RKO (cell line): ENCODE measurements around the gene CCL28.
A peak's percentile ranks its signal among the peaks of the same experiment; 100 is the strongest.
"Not testable (repeated sequence)": the region's sequence is repeated elsewhere in the genome, so short reads cannot be mapped to it uniquely, and the experiment has no call there.

Experiments used
- DNase-seq: peaks from one replicate; pipeline ENCODE4 v3.0.0-alpha.2; 2016; ENCODE audit warnings: low spot score

Gene CCL28, protein sequence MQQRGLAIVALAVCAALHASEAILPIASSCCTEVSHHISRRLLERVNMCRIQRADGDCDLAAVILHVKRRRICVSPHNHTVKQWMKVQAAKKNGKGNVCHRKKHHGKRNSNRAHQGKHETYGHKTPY

DNA sequence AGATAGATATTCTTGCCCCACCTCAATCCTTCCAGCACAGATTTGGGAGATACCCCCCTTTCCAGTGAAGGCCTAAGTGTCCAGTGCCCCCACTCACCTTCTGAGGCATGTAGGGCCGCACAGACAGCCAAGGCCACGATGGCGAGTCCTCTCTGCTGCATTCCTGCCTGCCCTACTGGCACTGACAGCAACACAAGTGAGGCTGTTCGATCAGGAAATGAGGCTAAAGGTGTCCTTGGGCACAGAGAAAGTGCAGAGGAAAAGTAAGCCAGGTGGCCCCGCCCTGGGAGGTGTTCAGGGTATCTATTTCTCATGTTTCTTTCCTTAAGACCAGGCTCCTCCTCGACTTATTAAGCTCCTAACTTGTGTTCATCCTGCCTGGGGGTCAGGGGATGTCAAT, at the start of gene CCL28:
Gene CCL28 (minus strand): TSS at position 236 of the 400 bp plus-strand sequence. CDS start 75 bp downstream, at position 161.
- DNase-seq = no peak

DNA sequence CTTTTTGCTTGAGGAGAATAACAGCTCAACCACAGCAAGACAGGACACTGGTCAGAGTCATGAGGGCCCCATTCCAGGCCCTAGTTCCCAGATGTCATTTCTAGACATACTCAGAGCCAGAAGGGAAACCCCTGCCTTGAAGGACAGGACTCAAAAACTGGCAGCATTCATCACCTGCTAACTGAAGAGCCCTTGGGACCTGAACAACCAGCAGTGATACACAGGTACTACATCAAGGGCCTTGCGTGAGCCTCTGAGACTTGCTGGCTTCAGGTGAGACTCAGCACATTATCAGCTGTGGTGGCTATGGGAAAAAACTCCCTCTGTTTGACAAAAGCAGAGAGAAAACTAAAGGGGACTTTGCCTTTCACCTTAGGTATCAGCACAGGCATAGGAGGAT, 48.9 kb upstream of the CCL28 start:
- no peak for DNase-seq

DNA sequence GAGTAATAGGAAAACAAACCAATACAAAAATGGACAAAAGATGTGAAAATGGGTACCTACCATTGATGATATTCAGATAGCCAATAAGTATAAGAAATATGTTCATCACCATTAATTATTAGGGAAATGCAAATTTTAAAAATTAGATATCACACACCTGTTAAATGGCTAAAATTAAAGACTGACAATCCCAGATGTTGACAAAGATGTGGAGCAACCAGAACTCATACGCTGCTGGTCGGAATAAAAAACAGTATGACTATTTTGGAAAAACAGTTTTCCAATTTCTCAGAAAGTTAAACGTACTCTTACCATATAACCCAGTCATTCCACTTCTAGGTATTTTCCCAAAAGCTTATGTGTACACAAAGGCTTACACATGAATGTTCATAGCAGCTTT, 44.4 kb upstream of the CCL28 start:
- no peak for DNase-seq

DNA sequence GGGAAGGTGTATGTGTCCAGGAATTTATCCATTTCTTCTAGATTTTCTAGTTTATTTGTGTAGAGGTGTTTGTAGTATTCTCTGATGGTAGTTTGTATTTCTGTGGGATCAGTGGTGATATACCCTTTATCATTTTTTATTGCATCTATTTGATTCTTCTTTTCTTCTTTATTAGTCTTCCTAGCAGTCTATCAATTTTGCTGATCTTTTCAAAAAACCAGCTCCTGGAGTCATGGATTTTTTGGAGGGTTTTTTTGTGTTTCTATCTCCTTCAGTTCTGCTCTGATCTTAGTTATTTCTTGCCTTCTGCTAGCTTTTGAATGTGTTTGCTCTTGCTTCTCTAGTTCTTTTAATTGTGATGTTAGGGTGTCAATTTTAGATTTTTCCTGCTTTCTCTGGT, 29.4 kb upstream of the CCL28 start:
- DNase-seq = not testable (repeated sequence)

DNA sequence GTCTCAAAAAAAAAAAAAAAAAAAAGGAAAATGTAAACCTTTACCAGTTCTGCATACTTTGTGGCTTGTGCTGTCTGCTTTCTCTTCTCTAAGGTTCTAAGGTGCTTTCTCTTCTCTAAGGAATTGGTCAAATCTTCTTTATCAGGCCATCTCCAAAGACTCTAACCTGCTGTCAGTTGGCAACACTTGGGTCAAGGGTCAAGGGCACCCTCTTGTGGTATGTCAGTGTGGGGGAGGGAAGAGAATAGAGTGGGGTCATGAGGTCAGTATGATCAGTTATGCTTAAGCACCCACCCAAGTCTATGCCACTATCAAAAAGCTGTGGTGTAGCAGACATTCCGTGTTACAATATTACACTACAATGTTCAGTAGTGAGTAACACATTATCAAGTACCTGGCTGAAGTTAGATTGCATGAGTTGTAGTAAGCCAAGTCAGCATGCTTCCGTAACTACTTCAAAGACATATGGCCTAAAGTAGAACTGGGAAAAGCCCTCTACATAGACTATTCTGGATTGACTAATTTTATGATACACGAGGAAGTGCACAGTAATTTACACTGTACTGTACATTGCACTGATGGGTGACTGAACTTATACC, 25.0 kb upstream of the CCL28 start:
- DNase-seq = no peak

DNA sequence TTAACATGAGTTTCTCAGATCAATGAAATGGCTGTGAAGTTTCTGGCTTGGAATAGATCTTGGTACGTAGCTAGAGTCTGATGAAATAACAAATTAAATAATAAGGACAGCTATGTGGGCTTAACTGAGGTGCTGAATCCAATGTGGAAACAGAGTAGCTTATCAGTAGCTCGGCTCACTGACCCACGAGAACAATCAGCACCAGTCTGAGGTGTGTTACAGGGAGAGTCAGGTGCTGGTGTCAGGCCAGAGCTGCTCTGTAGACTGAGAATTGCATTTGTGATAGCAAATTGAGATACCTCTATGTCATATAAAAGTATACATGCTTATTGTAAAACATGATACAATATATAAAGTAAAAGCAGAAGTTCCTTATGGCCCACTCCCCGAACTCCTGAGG, 21.2 kb upstream of the CCL28 start:
- no peak for DNase-seq

DNA sequence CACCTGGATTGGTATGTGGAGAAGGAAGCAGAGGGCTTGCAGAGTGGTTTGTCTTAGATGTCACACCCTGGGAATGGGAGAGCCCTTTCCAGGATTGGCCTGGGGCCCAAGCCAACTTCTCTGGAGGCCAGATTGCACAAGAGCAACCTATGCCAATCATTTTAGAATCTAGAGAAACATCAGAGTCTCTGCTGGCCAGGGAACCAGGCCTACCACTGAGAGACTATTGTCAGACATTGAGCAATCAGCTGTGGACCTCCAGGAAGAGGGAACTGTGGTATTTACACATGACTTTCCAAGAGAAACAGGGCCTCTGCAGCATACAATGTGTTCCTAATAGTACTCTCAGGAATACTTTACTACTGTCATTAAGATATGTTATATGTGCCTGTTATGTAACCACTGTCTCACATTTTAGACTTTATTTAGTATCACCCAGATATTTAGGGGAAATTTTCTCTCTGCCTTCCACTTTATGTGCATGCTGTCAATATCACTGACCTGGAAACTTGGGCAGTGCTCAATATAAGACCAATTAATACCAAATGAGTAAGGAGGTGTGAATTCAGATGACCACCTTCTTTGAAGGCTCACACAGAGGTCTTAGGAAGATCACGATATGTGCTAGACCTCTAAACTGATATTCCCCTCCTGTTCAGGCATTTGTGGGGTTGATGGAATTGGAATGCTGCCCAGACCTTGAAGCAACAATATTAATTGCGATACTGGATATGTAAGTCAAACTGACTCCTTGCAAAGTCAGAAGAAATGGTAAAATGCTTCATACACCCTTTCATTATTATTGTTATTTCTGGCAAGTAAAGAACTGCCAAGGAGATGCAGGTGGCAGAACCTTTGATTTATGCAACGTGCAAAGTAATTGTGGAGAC, 20.5 kb upstream of the CCL28 start:
- no peak for DNase-seq

DNA sequence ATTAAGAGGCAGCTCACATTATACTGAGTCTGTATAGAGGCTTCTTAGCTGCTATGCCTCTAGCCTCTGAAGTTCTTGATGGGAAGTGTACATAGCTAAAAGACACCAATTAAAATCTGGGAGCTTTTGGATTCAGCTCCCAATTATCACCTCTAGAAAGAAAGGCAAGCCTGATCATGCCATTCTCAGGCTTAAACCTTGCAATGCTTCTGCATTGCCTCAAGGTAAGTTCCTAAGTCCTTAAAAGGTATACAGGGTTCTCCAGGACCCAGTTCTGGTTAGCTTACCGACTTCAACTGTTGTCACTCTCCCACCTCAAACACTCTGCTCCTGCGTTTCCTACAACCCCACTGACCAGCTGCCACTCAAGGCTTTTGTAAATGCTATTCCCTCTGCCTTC, 17.5 kb upstream of the CCL28 start:
- DNase-seq = no peak

DNA sequence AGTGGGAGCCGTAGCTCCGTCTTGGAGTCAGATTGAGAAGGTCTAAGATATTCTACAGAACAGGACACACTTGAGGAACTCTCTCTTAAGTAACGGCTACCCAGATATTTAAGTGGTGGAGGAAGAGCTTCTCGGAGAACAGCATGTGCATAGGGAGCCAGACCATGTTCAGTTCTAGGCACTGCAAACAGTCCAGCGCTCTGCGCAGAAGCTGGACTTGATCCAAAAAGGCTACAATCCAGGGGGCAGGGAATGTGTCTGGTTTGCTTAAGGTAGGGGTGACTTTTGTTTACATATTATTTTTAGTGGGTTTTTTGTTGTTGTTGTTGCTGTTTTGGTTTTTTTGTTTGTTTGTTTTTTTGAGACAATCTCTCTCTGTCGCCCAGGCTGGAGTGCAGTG, 16.8 kb upstream of the CCL28 start:
- DNase-seq = no peak

DNA sequence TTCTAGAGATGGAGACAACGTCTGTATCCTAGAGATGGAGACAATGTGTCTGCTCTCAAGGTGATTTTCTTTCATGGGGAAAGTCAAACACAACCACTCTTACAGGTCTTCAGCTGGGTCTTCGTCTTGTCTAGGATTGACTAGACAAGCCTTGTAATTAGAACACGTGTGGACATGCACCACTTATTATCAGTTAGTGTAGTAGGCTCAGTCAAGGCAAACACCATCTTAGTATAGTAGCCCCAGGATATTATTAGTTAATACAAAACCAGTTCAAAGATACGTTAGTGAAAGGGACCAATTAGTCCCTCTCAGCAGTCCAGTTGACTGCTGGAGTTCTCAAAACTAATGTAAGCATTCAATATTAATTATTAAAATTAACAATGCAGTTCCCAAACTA, 15.1 kb upstream of the CCL28 start:
- no peak for DNase-seq

DNA sequence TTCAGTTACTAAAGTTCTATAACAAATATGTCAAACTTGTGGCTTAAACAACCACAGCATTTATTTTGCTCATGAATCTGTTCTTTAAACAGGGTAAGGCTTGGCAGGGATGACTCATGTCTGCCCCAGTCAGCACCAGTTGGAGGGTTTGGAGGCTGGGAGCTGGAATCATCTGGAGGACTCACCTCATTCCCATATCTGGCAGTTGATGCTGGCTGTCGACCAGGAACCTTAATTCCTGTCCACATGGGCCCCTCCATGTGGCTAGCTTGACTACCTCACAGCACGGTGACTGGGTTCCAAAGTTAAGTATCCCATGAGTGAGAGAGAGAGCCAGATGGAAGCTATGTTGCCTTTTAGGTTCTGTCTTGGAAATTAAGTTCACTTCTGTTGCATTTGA, 13.8 kb upstream of the CCL28 start:
- peak; percentile 26 for DNase-seq

DNA sequence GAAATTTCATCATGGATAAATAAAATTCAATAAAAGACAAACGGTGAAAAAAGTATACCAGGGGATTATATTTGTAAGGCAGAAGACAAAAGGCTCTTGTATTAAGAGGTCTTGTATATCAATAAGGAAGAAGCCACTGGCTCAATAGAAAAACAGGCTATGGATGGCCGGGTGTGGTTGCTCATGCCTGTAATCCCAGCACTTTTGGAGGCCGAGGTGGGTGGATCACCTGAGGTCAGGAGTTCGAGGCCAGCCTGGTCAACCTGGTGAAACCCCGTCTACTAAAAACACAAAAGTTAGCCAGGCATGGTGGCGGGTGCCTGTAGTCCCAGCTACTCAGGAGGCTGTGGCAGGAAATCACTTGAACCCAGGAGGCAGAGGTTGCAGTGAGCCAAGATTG, 10.9 kb upstream of the CCL28 start:
- DNase-seq = not testable (repeated sequence)

DNA sequence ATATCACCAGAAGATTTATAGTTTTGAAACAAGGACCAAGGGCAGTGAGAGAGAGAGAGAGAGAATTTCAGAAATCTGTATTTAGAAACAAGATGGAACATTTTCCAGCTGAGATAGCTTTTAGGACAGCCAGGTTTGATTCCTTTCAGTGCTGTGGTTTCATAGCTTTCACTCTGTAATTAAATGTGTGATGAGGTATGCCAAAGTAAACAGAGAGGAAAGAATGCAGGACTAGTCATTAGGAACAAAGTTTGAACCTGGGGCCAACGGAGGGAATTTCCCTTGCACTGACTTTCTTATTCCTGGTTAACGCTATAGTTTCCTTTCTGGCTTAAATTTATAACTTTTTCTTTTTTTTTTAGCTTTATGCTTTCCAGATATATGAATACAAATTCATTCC, 10.0 kb upstream of the CCL28 start:
- no peak for DNase-seq

DNA sequence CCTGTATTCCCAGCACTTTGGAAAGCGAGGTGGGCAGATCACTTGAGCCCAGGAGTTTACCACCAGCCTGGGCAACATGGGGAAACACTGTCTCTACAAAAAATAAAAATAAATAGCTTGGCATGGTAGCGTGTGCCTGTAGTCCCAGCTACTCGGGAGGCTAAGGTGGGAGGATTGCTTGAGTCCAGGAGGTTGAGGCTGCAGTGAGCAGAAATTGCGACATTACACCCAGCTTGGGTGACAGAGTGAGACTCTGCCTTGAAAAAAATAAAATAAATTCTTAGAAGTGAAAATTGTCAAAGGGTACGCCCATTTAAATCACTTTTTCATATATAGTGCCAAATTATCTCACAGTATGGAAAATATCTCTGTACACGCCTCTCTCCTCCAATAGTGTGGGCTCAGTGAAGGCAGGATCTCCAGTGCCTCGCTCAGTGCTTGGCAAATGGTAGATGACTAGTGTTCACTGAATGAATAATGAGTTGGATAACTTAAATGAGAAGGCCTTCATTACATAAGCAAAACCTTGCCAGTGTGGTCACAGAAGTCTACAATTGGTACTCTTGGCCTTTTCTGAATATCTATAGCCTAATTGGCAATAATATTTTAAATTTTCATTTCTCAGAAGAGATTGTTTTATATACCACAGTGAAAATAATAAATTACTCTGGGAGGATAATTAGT, 9.4 kb upstream of the CCL28 start:
- DNase-seq = no peak

DNA sequence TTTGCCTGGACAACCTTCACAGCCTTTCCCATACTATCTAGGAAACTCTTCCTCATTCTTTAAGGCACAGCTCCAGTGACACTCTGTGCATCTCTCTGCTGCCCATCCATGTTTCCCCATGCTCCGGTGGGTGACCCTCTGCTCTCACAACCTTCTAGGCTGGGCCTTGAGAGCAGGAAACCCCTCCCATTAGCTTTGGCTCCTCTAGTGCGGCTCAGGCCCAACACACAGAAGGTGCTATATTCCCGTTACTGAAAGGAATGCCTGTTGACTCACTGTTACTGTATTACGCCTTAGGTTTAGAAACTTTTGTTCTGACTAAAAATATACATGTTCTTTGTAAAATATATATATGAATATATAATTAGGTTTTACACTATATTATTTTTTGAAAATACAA, 8.1 kb upstream of the CCL28 start:
- DNase-seq = no peak

DNA sequence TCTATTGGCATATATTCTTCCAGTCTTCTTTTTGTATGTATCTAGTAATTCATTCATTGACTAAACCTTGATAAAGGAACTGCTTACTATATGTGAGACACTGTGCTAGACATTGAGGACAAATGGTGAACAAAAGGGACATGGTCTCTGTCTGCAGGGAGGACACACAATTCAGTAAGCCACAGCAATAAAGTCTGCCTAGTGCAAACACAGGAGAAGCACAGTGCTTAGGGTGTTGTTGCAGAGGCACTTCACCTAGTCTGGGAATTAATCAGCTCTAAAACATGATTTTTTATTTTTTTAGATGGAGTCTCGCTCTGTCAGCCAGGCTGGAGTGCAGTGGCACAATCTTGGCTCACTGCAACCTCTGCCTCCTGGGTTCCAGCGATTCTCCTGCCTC, 6.4 kb upstream of the CCL28 start:
- DNase-seq = no peak

DNA sequence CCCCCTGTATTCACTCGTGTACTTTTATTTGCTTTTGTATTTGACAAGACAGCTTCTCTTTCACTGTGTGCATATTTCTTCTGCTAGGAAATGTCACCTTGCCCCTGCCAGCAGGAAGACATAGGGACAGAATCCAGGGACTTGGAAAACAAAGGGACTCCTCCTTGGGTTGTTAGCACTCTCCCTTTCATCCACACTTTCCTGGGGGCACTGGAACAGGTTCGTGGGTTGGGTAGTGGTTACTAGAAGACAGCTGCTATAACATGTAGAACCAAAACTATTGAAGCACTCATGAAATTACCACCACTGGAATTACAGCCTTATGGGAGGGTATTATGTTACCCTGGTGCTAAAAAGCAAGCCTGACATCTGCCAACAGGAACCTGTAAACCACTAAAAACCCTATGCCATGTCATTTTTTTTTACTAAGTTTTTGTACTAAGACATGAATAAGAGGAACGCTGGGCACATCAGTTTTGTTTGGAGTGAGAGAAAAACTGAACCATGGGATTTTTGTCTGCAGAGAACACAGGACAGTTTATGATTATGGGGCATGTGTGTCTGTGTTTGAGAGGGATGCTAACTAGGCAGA, 4.7 kb upstream of the CCL28 start:
- DNase-seq = no peak

DNA sequence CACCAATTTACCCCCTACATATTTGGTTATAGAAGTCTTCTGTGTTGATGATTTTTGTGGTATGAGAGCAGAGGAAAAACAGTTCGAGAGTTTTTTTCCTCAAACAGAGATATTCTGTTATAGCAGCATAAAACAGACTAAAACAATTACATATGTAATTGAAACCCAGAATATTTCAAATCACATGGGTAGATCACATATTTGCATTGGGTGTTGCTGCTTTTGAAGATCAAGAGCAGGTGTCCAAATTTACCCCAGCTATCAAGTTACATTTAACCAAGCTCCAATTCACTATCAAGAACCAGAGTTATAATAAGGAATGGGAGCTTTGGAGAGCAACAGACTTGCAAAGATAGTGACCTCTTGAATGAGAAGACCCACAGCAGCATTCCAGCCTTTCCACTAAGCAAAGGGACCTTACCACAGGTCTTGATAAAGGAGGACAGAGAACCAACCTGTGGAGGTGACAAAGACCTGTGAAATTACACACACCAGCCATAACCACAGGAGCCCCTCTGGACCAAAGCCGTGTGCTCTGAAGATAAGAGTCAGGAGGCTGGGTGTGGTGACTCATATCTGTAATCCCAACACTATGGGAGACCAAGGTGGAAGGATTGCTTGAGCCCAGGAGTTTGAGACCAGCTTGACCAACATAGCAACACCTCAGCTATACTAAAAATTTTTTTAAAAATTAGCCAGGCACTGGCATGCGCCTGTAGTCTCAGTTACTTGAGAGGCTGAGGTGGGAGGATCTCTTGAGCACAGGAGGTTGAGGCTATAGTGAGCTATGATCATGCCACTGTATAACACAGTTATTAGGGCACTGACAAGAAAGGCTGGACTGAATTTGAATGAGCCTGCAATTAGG, 4.0 kb upstream of the CCL28 start:
- no peak for DNase-seq

DNA sequence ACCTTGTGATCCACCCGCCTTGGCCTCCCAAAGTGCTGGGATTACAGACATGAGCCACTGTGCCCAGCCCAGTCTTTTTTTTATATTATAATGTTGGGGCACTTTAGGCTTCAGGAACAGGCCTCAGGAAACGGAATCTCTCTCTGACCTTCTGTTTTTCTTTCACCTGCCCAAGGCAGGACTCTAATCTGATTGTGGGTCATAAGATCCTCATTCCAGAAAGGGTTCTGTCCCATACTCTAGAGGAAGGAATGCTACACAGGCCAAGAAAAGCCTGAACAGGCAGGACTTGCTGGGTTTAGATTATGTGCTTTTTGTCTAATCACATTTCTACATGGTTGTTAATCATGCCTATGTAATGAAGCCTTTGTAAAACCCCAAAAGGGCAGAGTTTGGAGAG, 1.8 kb upstream of the CCL28 start:
- no peak for DNase-seq

DNA sequence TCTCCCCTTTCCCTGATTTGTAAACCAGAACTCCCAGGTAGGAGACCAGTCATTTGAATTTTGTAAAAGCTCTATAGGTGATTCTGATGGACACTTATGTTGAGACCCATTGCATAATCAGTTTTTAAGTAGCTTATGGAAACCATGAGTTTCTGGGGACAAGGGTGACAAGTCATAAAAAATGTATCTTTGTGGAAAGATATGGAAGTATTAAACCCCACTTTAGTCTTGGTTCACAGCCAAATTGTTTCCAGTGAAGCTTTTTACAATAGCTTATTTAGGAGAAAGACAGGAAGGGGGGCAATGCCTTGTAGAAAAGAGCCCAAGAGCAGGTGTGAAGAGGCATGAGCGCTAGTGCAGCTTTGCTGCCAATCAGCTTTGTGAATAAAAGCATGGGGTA, 453 bp upstream of the CCL28 start:
- no peak for DNase-seq

DNA sequence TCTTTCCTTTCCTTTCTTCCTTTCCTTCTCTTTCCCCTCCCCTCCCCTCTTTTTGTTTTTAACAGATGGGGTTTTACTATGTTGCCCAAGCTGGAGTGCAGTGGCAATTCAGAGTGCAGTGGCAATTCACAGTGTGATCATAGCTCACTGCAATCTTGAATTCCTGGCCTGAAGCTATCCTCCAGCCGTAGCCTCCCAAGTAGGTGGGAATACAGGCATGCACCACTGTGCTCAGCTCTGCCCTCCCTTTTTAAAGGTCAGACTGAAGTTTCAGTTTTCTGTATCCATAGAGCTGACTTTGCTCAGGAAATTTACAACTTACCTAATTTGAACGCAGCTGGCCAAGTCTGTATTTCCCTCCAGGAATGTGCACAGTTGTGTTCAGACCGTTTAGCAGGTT, 696 bp downstream of the CCL28 start:
- DNase-seq = no peak

DNA sequence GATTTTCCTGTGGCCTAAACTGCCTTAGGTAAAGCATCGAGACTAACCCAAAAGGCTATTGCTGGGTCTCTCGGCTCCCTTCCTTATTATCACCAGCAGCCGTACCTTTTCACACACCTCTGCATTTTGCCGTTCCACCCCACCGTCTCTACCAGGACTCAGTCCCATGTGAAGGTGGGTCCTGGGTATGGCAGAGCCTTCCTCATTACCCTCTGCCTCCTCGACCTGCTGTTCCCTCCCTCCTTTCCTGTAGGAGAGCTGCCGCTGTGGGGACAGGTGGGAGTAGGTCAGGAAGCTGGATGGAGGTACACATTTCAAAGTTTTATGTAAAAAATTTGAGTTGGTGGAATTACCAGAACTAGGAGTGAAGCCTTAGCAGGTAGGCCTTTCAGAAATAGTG, 1.8 kb downstream of the CCL28 start:
- no peak for DNase-seq
